Purkinje cell (primary cell): ENCODE data around the gene FRMPD3. TPM values are rescaled to one million over a fixed set of nuclear protein-coding genes. Genes with fewer than 3 reads are reported as not detected.

Experiments
- polyA plus RNA-seq: library from polyadenylated mRNA; unstranded; fragments of >200 nt; fragmentation: Nextera tagmentation; gene quantifications from 2 replicates; pipeline ENCODE4 v1.2.1, GENCODE V29; 2014

FRMPD3 gene
- polyA plus RNA-seq, result 0.53 and 1.0 TPM in 2 replicates

GRCh38 chrX:107448998-107449835, at the start of gene FRMPD3:
FRMPD3 (plus strand) TSS chrX:107449652; CDS start chrX:107526589, 76,937 bp downstream.

Other genes starting within 250 kb of the FRMPD3 start
- gene NUP62CL, start 243.2 kb upstream of the FRMPD3 start, polyA plus RNA-seq, result 2.2 and 3.8 TPM in 2 replicates
- gene DNAAF6, start 243.0 kb upstream of the FRMPD3 start, polyA plus RNA-seq, result not detected in 2 replicates
- 30.1 and 34.1 TPM in 2 replicates for gene PRPS1, start 178.9 kb downstream of the FRMPD3 start, polyA plus RNA-seq